ENCODE results near the gene LTK.

The LTK gene

GRCh38 chr15:41491889-41492288 is 21.7 kb downstream of the LTK start:
- no peak for TF ChIP-seq ZFX (IDR thresholded peaks at IDR 0.05)
- no peak for TF ChIP-seq CTCF (conservative IDR thresholded peaks at IDR 0.05)
- H3K27ac ChIP-seq, result no peak overlapping the region

- H3K27ac ChIP-seq, result no peak overlapping the region
- TF ChIP-seq ZFX (IDR thresholded peaks at IDR 0.05) (no peak), CTCF (conservative IDR thresholded peaks at IDR 0.05) (no peak)
Observed at GRCh38 chr15:41490355-41490754, 23.3 kb downstream of the LTK start.

GRCh38 chr15:41489641-41490040 is 24.0 kb downstream of the LTK start:
- no peak overlapping the region for H3K27ac ChIP-seq
- TF ChIP-seq ZFX (IDR thresholded peaks at IDR 0.05), result no peak
- TF ChIP-seq CTCF (conservative IDR thresholded peaks at IDR 0.05), result no peak

GRCh38 chr15:41487802-41488201 is 25.8 kb downstream of the LTK start:
- H3K27ac ChIP-seq, result no peak overlapping the region
- TF ChIP-seq ZFX (IDR thresholded peaks at IDR 0.05) (no peak), CTCF (conservative IDR thresholded peaks at IDR 0.05) (no peak)

GRCh38 chr15:41487381-41487780 is 26.2 kb downstream of the LTK start:
- no peak overlapping the region for H3K27ac ChIP-seq
- no peak for TF ChIP-seq ZFX (IDR thresholded peaks at IDR 0.05)
- TF ChIP-seq CTCF (conservative IDR thresholded peaks at IDR 0.05), result no peak

- H3K27ac ChIP-seq, result no peak overlapping the region
- no peak for TF ChIP-seq ZFX (IDR thresholded peaks at IDR 0.05)
- TF ChIP-seq CTCF (conservative IDR thresholded peaks at IDR 0.05), result no peak
Observed at GRCh38 chr15:41486286-41486685, 27.3 kb downstream of the LTK start.

GRCh38 chr15:41484937-41485625 is 28.5 kb downstream of the LTK start:
- no peak overlapping the region for H3K27ac ChIP-seq
- TF ChIP-seq ZFX (IDR thresholded peaks at IDR 0.05) (no peak), CTCF (conservative IDR thresholded peaks at IDR 0.05) (no peak)
